GM13977 (cell line): ENCODE data around the gene CDC6.

Experiments used
- DNase-seq: peaks from one replicate; pipeline ENCODE4 v3.0.0; 2012; ENCODE audit warnings: low spot score
- in situ Hi-C: fragments of 300-500 bp; cut with MboI; formaldehyde crosslinking; loops from one replicate; pipeline ENCODE4 v1.12.0; 2022; ENCODE audit warnings: low sequenced_read_pairs, low pct_unique_long_range_greater_than_20kb, mixed read lengths, inconsistent platforms; ENCODE audit not compliant: unreplicated experiment
- TF ChIP-seq, protein P1 (sequence below): IDR thresholded peaks from 2 replicates; pipeline ENCODE4 v1.5.1; 2012; ENCODE audit warnings: mild to moderate bottlenecking, control low read depth; ENCODE audit not compliant: insufficient read depth; ENCODE audit errors: extremely low read depth, missing control alignments

The CDC6 gene

DNA sequence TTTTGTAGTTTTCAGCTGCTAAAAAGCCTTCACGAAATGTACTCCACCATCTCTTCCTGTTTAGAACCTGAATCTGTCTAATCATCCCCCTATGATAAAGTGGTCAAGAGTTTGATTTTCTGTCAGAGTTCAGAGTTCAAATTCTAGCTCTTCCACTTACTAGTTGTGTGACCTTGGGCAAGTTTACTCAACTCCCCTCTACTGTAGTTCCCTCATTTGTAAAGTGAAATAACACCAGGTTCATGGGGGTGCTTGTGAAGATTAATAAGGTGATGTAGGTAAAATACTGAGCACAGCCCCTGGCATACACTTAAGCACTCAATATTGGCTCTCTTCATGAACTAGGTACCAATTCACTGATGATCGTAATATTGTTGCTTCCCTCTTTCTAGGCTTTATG is 1.2 kb upstream of the CDC6 start:
- TF ChIP-seq, protein P1, sequence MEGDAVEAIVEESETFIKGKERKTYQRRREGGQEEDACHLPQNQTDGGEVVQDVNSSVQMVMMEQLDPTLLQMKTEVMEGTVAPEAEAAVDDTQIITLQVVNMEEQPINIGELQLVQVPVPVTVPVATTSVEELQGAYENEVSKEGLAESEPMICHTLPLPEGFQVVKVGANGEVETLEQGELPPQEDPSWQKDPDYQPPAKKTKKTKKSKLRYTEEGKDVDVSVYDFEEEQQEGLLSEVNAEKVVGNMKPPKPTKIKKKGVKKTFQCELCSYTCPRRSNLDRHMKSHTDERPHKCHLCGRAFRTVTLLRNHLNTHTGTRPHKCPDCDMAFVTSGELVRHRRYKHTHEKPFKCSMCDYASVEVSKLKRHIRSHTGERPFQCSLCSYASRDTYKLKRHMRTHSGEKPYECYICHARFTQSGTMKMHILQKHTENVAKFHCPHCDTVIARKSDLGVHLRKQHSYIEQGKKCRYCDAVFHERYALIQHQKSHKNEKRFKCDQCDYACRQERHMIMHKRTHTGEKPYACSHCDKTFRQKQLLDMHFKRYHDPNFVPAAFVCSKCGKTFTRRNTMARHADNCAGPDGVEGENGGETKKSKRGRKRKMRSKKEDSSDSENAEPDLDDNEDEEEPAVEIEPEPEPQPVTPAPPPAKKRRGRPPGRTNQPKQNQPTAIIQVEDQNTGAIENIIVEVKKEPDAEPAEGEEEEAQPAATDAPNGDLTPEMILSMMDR: no peak
- in situ Hi-C loops: loop anchor here (10.0 kb wide), 1 partner anchor 82 kb away; no protein-coding TSS in a partner anchor
- DNase-seq: no peak

- no peak for DNase-seq
- in situ Hi-C loops: loop anchor here (10.0 kb wide), 1 partner anchor 82 kb away; no protein-coding TSS in a partner anchor
- TF ChIP-seq, protein P1: no peak
Measured at GRCh38 chr17:40287159-40287493, 553 bp upstream of the CDC6 start.

GRCh38 chr17:40290629-40291280 is 3.1 kb downstream of the CDC6 start:
- in situ Hi-C loops: no loop called here
- DNase-seq: no peak
- TF ChIP-seq, protein P1: peak; percentile 68

DNA sequence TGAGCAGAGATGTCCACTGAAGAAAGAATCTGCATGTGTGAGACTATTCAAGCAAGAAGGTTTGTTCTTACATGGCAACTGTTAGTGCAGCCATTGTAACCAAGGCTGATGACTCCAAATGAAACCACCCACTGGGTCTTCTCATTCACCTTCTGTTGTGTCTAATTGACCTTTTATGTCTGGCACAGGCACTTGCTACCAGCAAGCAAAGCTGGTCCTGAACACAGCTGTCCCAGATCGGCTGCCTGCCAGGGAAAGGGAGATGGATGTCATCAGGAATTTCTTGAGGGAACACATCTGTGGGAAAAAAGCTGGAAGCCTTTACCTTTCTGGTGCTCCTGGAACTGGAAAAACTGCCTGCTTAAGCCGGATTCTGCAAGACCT is 3.6 kb downstream of the CDC6 start:
- no peak for DNase-seq
- in situ Hi-C loops: no loop called here
- TF ChIP-seq, protein P1: no peak

DNA sequence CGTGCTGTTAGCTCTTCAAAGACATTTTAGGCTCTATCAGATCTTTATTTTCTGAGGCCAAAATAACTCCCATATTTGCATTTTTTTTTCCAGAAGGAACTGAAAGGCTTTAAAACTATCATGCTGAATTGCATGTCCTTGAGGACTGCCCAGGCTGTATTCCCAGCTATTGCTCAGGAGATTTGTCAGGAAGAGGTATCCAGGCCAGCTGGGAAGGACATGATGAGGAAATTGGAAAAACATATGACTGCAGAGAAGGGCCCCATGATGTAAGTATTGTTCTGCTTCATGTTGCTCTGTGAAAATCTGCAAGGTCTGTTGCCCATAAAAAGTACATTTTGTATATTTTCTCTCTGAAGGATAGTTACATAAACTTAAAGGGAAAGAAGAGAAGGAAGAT is 5.7 kb downstream of the CDC6 start:
- TF ChIP-seq, protein P1: no peak
- no peak for DNase-seq
- in situ Hi-C loops: no loop called here

GRCh38 chr17:40295488-40296436 is 8.1 kb downstream of the CDC6 start:
- in situ Hi-C loops: no loop called here
- no peak for DNase-seq
- TF ChIP-seq, protein P1: no peak
